ENCODE results near the gene RAPGEF5. TPM values are rescaled to one million over a fixed set of nuclear protein-coding genes. Genes with fewer than 3 reads are reported as not detected.

RAPGEF5 gene
- total RNA-seq, 2 experiments from 2014 or later, result 1.3 to 1.5 TPM

DNA sequence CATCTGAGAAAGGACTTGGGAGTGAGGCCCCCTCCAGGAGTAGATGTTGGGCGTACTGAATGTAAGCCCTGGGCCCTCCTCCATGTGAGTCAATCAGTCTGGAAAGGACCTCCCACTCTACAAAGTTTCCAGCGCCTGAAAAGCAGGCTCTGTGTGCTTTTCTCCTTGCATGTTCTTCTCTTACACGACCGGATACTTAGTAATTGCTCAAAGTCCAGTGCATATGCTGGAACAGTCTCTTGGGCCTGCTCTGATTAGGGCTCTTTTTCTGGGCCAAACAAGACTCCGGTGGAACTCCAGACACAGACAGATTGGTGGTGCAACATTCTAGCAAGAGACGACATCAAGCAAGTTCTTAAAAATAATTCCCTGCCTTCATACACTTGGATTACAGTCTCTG lies 38.3 kb upstream of the RAPGEF5 start:
- DNase-seq, result no peak
- Mint-ChIP-seq H3K27me3 (no peaks in the 10 kb centered on the region), H3K4me3 (no peak overlapping the region), H3K27ac (no peak overlapping the region), H3K36me3 (ENCODE audit: low read depth) (no peaks in the 10 kb centered on the region), H3K4me1 (no peaks in the 10 kb centered on the region), H3K9me3 (ENCODE audit: low read depth) (no peaks in the 10 kb centered on the region)
- ChIA-PET CTCF (interaction anchor here (0.6 kb wide), 1 partner anchor 12 kb away, joined by 3 read pairs; no protein-coding TSS in a partner anchor), POLR2A (no interaction called here)
- intact Hi-C loops (cut with DNase I, micrococcal nuclease), result no loop called here
- ATAC-seq, result no peak

GRCh38 chr7:22394739-22395138 lies 37.8 kb upstream of the RAPGEF5 start:
- intact Hi-C loops (cut with DNase I, micrococcal nuclease), result no loop called here

GRCh38 chr7:22393913-22394729 lies 37.2 kb upstream of the RAPGEF5 start:
- H3K27ac Mint-ChIP-seq, result no peak overlapping the region
- no peak overlapping the region for H3K4me3 Mint-ChIP-seq
- H3K36me3 Mint-ChIP-seq (ENCODE audit: low read depth), result no peaks in the 10 kb centered on the region
- no peaks in the 10 kb centered on the region for H3K9me3 Mint-ChIP-seq (ENCODE audit: low read depth)
- ChIA-PET CTCF (no interaction called here), POLR2A (no interaction called here)
- no peak for ATAC-seq
- H3K27me3 Mint-ChIP-seq, result no peaks in the 10 kb centered on the region
- H3K4me1 Mint-ChIP-seq, result no peaks in the 10 kb centered on the region
- no peak for DNase-seq
- intact Hi-C loops (cut with DNase I, micrococcal nuclease), result no loop called here

More at GRCh38 chr7:22394739-22395138, 37.8 kb upstream of the RAPGEF5 start:
- Mint-ChIP-seq H3K4me1 (no peaks in the 10 kb centered on the region), H3K36me3 (ENCODE audit: low read depth) (no peaks in the 10 kb centered on the region), H3K27me3 (no peaks in the 10 kb centered on the region), H3K9me3 (ENCODE audit: low read depth) (no peaks in the 10 kb centered on the region), H3K4me3 (no peak overlapping the region), H3K27ac (no peak overlapping the region)
- POLR2A ChIA-PET, result no interaction called here
- ATAC-seq (no peak), DNase-seq (no peak)
- CTCF ChIA-PET, result interaction anchor here (0.6 kb wide), 1 partner anchor 12 kb away, joined by 3 read pairs; no protein-coding TSS in a partner anchor

DNA sequence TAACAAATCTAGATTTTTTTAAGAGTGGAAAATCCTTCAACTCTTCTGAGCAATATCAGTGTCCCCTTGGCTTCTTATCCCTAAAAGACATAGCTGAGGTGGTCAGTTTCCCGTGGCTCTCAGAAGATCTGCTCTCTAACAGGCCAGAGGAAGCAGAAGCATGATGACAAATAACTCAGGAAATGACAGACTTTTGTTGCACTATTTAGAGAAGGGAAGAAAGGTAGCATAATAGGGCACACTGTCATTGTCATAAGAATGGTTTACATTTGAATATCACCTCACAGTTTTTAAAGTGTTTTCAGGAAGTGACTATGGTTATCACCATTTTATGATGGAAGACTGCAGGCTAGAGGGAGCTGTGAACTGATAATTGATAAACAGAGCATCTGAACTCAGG lies 33.6 kb upstream of the RAPGEF5 start:
- ATAC-seq (no peak), DNase-seq (no peak)
- POLR2A ChIA-PET, result interaction anchor here (0.7 kb wide), 1 partner anchor 1312 kb away, joined by 3 read pairs; no protein-coding TSS in a partner anchor
- no peaks in the 10 kb centered on the region for H3K9me3 Mint-ChIP-seq (ENCODE audit: low read depth)
- no peaks in the 10 kb centered on the region for H3K27me3 Mint-ChIP-seq
- no peaks in the 10 kb centered on the region for H3K36me3 Mint-ChIP-seq (ENCODE audit: low read depth)
- no peaks in the 10 kb centered on the region for H3K4me1 Mint-ChIP-seq
- H3K27ac Mint-ChIP-seq, result no peak overlapping the region
- CTCF ChIA-PET, result interaction anchor here (0.6 to 0.8 kb wide), 2 partner anchors 9 to 10 kb away, joined by 3 read pairs; no protein-coding TSS in a partner anchor
- intact Hi-C loops (cut with DNase I, micrococcal nuclease), result loop anchor here in 1 of 2 experiments (2.0 kb wide), 1 partner anchor 56 kb away; no protein-coding TSS in a partner anchor
- H3K4me3 Mint-ChIP-seq, result no peak overlapping the region

- ChIA-PET CTCF (interaction anchor here (0.6 to 2.0 kb wide), 3 partner anchors 9 to 11 kb away, joined by 3 to 8 read pairs (median 3); no protein-coding TSS in a partner anchor), POLR2A (interaction anchor here (0.6 kb wide), 1 partner anchor 9 kb away, joined by 4 read pairs; no protein-coding TSS in a partner anchor)
- Mint-ChIP-seq H3K4me3 (no peak overlapping the region), H3K36me3 (ENCODE audit: low read depth) (no peaks in the 10 kb centered on the region), H3K27ac (no peak overlapping the region), H3K4me1 (no peaks in the 10 kb centered on the region), H3K27me3 (no peaks in the 10 kb centered on the region), H3K9me3 (ENCODE audit: low read depth) (no peaks in the 10 kb centered on the region)
- DNase-seq (no peak), ATAC-seq (no peak)
- intact Hi-C loops (cut with DNase I, micrococcal nuclease), result loop anchor here in 1 of 2 experiments (2.0 kb wide), 1 partner anchor 57 kb away; no protein-coding TSS in a partner anchor
Measured at GRCh38 chr7:22389892-22390291, 32.9 kb upstream of the RAPGEF5 start.

GRCh38 chr7:22387583-22387982 lies 30.6 kb upstream of the RAPGEF5 start:
- DNase-seq, result no peak
- H3K9me3 Mint-ChIP-seq (ENCODE audit: low read depth), result no peaks in the 10 kb centered on the region
- H3K4me1 Mint-ChIP-seq, result no peaks in the 10 kb centered on the region
- H3K4me3 Mint-ChIP-seq, result no peak overlapping the region
- intact Hi-C loops (cut with DNase I, micrococcal nuclease), result no loop called here
- H3K36me3 Mint-ChIP-seq (ENCODE audit: low read depth), result no peaks in the 10 kb centered on the region
- no peak overlapping the region for H3K27ac Mint-ChIP-seq
- POLR2A ChIA-PET, result no interaction called here
- no peak for ATAC-seq
- CTCF ChIA-PET, result interaction anchor here (0.9 kb wide), 1 partner anchor 13 kb away, joined by 3 read pairs; no protein-coding TSS in a partner anchor
- H3K27me3 Mint-ChIP-seq, result peaks cover 2% of the 10 kb centered on the region

DNA sequence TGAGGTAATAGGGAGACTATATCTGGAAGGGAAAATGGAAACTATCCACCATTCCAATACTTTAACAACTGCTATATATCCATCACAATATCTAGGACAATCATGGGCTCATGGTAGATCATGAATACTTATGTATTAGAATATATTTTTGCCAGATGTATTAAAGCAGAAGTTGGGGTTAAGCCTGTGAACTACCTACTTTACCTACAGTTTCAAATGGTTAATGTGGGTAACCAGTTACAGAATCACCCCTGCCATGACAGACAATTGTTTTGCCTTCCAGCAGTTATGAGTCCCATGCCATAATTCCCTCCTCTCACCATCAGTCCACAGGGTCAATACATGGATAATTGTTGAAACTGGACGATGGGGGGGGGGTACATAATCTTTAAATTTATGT lies 29.9 kb upstream of the RAPGEF5 start:
- ATAC-seq, result no peak
- H3K4me1 Mint-ChIP-seq, result no peaks in the 10 kb centered on the region
- H3K27ac Mint-ChIP-seq, result no peak overlapping the region
- H3K9me3 Mint-ChIP-seq (ENCODE audit: low read depth), result no peaks in the 10 kb centered on the region
- intact Hi-C loops (cut with DNase I, micrococcal nuclease), result no loop called here
- POLR2A ChIA-PET, result no interaction called here
- CTCF ChIA-PET, result interaction anchor here (0.9 kb wide), 1 partner anchor 14 kb away, joined by 3 read pairs; no protein-coding TSS in a partner anchor
- no peaks in the 10 kb centered on the region for H3K36me3 Mint-ChIP-seq (ENCODE audit: low read depth)
- peaks cover 2% of the 10 kb centered on the region for H3K27me3 Mint-ChIP-seq
- DNase-seq, result no peak
- no peak overlapping the region for H3K4me3 Mint-ChIP-seq

DNA sequence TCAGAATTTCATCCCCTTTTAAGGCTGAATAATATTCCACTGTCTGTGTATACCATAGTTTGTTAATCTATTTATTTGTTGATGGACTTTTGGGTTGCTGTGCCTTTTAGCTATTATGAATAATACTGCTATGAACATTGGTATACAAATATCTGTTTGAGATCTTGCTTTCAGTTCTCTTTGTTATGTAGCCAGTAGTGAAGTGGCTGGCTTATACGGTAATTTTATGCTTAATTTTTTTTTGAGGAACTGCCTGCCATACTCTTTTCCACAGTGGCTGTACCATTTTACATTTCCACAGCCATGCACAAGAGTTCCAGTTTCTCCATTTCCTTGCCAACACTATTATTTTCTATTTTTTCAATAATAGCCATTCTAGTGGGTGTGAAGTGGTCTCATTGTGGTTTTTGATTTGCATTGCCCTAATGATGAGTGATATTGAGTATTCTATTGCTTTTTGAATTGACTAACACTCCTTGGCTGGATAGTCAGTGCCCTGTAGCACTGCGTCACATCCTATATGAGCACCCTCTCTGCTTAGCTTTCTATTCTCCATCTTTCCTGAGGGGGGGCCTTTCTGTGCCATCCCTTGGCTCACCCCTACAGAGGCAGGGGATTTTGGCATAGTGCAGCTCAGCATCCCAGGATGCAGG lies 29.4 kb upstream of the RAPGEF5 start:
- no peak for DNase-seq
- ChIA-PET CTCF (no interaction called here), POLR2A (no interaction called here)
- H3K27ac Mint-ChIP-seq, result no peak overlapping the region
- no peaks in the 10 kb centered on the region for H3K36me3 Mint-ChIP-seq (ENCODE audit: low read depth)
- ATAC-seq, result no peak
- no peak overlapping the region for H3K4me3 Mint-ChIP-seq
- peaks cover 2% of the 10 kb centered on the region for H3K27me3 Mint-ChIP-seq
- H3K9me3 Mint-ChIP-seq (ENCODE audit: low read depth), result no peaks in the 10 kb centered on the region
- intact Hi-C loops (cut with DNase I, micrococcal nuclease), result no loop called here
- no peaks in the 10 kb centered on the region for H3K4me1 Mint-ChIP-seq

- Mint-ChIP-seq H3K36me3 (ENCODE audit: low read depth) (no peaks in the 10 kb centered on the region), H3K4me1 (no peaks in the 10 kb centered on the region), H3K27me3 (peaks cover 2% of the 10 kb centered on the region), H3K27ac (no peak overlapping the region), H3K4me3 (no peak overlapping the region), H3K9me3 (ENCODE audit: low read depth) (no peaks in the 10 kb centered on the region)
- CTCF ChIA-PET, result no interaction called here
- DNase-seq, result no peak
- POLR2A ChIA-PET, result no interaction called here
- intact Hi-C loops (cut with DNase I, micrococcal nuclease), result no loop called here
- no peak for ATAC-seq
Measured at GRCh38 chr7:22385326-22385725, 28.4 kb upstream of the RAPGEF5 start.

DNA sequence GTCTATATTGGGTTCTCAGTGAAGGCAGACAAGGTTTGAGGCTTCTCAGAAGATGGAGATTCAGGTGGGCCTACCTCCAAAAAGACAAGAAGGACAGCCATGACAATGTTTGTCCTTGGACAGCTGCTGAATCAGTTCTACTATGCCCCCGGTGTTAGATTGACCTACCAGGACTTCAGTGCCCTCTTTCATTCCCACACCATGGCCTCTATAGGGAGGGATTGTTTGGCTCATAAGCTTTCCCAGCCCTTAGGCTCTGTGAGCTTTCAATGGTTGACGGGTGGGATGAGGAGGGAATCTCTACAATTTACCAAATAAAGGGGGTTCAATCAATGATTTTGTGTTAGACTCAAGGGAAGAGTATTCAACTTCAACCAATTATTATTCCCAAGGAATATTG lies 23.4 kb upstream of the RAPGEF5 start:
- Mint-ChIP-seq H3K4me3 (no peak overlapping the region), H3K27me3 (peaks cover 2% of the 10 kb centered on the region), H3K4me1 (no peaks in the 10 kb centered on the region), H3K9me3 (ENCODE audit: low read depth) (no peaks in the 10 kb centered on the region), H3K36me3 (ENCODE audit: low read depth) (no peaks in the 10 kb centered on the region), H3K27ac (no peak overlapping the region)
- ChIA-PET POLR2A (no interaction called here), CTCF (no interaction called here)
- intact Hi-C loops (cut with DNase I, micrococcal nuclease), result no loop called here
- ATAC-seq, result no peak
- DNase-seq, result no peak

DNA sequence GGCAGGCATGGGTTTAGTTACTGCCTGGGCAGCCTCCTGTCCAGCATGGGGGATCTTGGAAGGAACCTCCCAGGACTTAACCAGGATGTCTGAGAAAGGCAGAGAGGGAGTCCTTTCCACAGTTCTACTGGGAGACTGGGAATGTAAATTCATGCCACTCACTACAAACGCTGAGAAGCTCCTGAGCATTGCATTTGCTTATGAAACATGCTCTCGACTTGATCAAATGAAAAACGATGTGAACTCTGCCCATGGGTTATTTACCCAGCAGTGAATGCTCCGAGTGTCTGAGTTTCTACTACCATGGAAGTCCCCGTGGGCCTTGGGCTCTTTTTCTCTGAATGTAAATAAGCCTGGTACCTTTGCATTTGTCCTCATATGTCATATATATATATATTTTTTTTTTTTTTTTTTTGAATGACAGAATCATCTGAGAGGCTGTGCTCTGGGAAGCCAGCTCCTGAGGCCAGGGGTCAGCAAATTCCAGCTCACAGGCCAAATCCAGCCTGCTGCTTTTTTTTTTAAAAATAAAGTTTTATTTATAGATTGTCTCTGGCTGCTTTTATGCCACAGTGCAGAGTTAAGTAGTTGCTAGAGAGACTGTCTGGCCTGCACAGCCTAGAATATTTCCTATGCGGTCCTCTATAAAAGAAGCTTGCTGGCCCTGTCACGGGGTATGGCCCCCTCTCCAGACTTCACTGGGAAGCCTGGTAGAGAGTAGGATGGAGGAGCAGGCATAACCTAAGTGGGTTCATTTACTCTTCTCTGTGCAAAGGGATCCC lies 21.4 kb upstream of the RAPGEF5 start:
- no peak for DNase-seq
- no peak overlapping the region for H3K27ac Mint-ChIP-seq

More for the DNA sequence above, 21.4 kb upstream of the RAPGEF5 start:
- Mint-ChIP-seq H3K27me3 (no peaks in the 10 kb centered on the region), H3K36me3 (ENCODE audit: low read depth) (no peaks in the 10 kb centered on the region), H3K9me3 (ENCODE audit: low read depth) (no peaks in the 10 kb centered on the region), H3K4me3 (no peak overlapping the region), H3K4me1 (no peaks in the 10 kb centered on the region)
- intact Hi-C loops (cut with DNase I, micrococcal nuclease), result no loop called here
- ChIA-PET POLR2A (no interaction called here), CTCF (no interaction called here)
- ATAC-seq, result no peak

All from activated CD4-positive, alpha-beta T cell treated with anti-CD3 and anti-CD28 coated beads for 36 hours (primary cell).